HCT116 (cell line): Measurements from ENCODE around the gene G3BP1. TPM values are rescaled to one million over a fixed set of nuclear protein-coding genes. Genes with fewer than 3 reads are reported as not detected.

Experiments used
- ATAC-seq: fragments of 200-7000 bp; cut with Tn5 transposase; 2 replicates; pipeline ENCODE4 v1.9.1; 2020; ENCODE audit warnings: mild to moderate bottlenecking, moderate library complexity
- BruUV-seq: library from RNA; stranded (reverse); fragments of 400-500 nt; replicated peaks from 2 replicates; lab custom pipeline; 2021; lab: Mats Ljungman, UMichigan
- CTCF ChIA-PET: fragments of 300-600 bp; sonication (Branson Sonifier 250); formaldehyde crosslinking; loops from one replicate; lab custom pipeline; 2021; ENCODE audit warnings: antibody characterized with exemption; lab: Charles Lee
- POLR2A ChIA-PET: fragments of 300-600, 350-600 bp; sonication (Branson Sonifier 250); formaldehyde crosslinking; loops from one replicate; lab custom pipeline; 2021; ENCODE audit warnings: antibody characterized with exemption; lab: Charles Lee
- RAD21 ChIA-PET, 2 experiments: fragments of 300-600 bp; sonication (Branson Sonifier 250); formaldehyde crosslinking; loops; one replicate each; lab custom pipeline; 2023; ENCODE audit warnings: low total read pairs in 2 of 2; ENCODE audit not compliant: uncharacterized antibody in 2 of 2, unreplicated experiment in 2 of 2, low non-redundant PET in 1 of 2; lab: Charles Lee
- DNase-seq: peaks from one replicate; pipeline ENCODE4 v3.0.0-alpha.2; 2010; ENCODE audit warnings: low read depth, low spot score
- H2AFZ ChIP-seq: fragments of 200-600 bp; shearing (Covaris generic), sonication (generic); 2 replicates; pipeline ENCODE4 v1.6.1; 2017; ENCODE audit warnings: low read depth, mixed run types, mixed read lengths, antibody characterized with exemption, low read length; ENCODE audit not compliant: poor library complexity, severe bottlenecking
- H3K27ac ChIP-seq: 2 replicates; pipeline ENCODE4 v1.5.1; 2012; ENCODE audit warnings: low read depth, low read length
- H3K27me3 ChIP-seq: fragments of 200-600 bp; sonication (generic); 2 replicates; pipeline ENCODE4 v1.6.1; 2016; ENCODE audit warnings: mixed run types, low read length, mixed read lengths; ENCODE audit not compliant: insufficient read depth
- H3K36me3 ChIP-seq, 2 experiments: fragments of 200-500 bp in 1 of 2; fragments of 200-600 bp in 1 of 2; sonication (Bioruptor generic) in 1 of 2; sonication (generic) in 1 of 2; 2 replicates each; pipeline versions ENCODE4 v1.5.1 to v1.6.1; 2014 to 2016; ENCODE audit warnings: low read length in 2 of 2, inconsistent platforms in 1 of 2, mixed read lengths in 1 of 2, mixed run types in 1 of 2; ENCODE audit not compliant: insufficient read depth in 2 of 2, control insufficient read depth in 1 of 2
- H3K4me1 ChIP-seq, 2 experiments: fragments of 200-600 bp in 1 of 2; sonication (generic) in 1 of 2; 2 replicates each; pipeline versions ENCODE4 v1.5.1 to v1.6.1; 2012 to 2017; ENCODE audit warnings: low read length in 2 of 2, inconsistent platforms in 1 of 2, mild to moderate bottlenecking in 1 of 2, mixed read lengths in 1 of 2, mixed run types in 1 of 2, moderate library complexity in 1 of 2; ENCODE audit not compliant: insufficient read depth in 2 of 2, control insufficient read depth in 1 of 2
- H3K4me2 ChIP-seq: fragments of 200-600 bp; sonication (generic); 2 replicates; pipeline ENCODE4 v1.6.1; 2017; ENCODE audit warnings: mixed run types, low read length, mixed read lengths
- H3K4me3 ChIP-seq, 2 experiments: fragments of 200-600 bp in 1 of 2; sonication (generic) in 1 of 2; replicated peaks in 1 of 2; 2 replicates each; pipeline ENCODE4 v1.5.1; 2011 to 2016; ENCODE audit warnings: low read length in 2 of 2, control low read depth in 1 of 2, low read depth in 1 of 2, mild to moderate bottlenecking in 1 of 2, mixed read lengths in 1 of 2, mixed run types in 1 of 2
- H3K79me2 ChIP-seq: fragments of 200-600 bp; sonication (generic); 2 replicates; pipeline ENCODE4 v1.6.1; 2017; ENCODE audit warnings: mild to moderate bottlenecking, mixed run types, low read length, moderate library complexity, mixed read lengths; ENCODE audit not compliant: insufficient read depth
- H3K9ac ChIP-seq: fragments of 200-600 bp; sonication (generic); 2 replicates; pipeline ENCODE4 v1.6.1; 2016; ENCODE audit warnings: low read length, mixed read lengths
- H3K9me2 ChIP-seq: fragments of 200-600 bp; sonication (generic), shearing (Covaris generic); 2 replicates; pipeline ENCODE4 v1.6.1; 2017; ENCODE audit warnings: mixed run types, mild to moderate bottlenecking, moderate library complexity; ENCODE audit not compliant: insufficient read depth
- H3K9me3 ChIP-seq, 2 experiments: fragments of 200-500 bp in 1 of 2; fragments of 200-600 bp in 1 of 2; sonication (Bioruptor generic) in 1 of 2; sonication (generic) in 1 of 2; 2 replicates each; pipeline ENCODE4 v1.6.1; 2014 to 2017; ENCODE audit warnings: low read length in 2 of 2, mixed read lengths in 2 of 2, inconsistent platforms in 1 of 2, low read depth in 1 of 2, mild to moderate bottlenecking in 1 of 2, mixed run types in 1 of 2, moderate library complexity in 1 of 2; ENCODE audit not compliant: control insufficient read depth in 1 of 2, insufficient read depth in 1 of 2
- H4K20me1 ChIP-seq: fragments of 200-600 bp; sonication (generic), shearing (Covaris generic); 2 replicates; pipeline ENCODE4 v1.6.1; 2017; ENCODE audit warnings: mixed run types, mild to moderate bottlenecking, moderate library complexity; ENCODE audit not compliant: insufficient read depth
- ATF3 ChIP-seq: IDR thresholded peaks from 2 replicates; pipeline ENCODE4 v1.6.1; 2012
- CTCF ChIP-seq, 3 experiments: fragments of 200-600 bp in 1 of 3; sonication (generic) in 1 of 3; IDR thresholded peaks in 2 of 3; conservative IDR thresholded peaks in 1 of 3; 2 replicates each; pipeline ENCODE4 v1.5.1; 2012 to 2017; ENCODE audit warnings: low read depth in 2 of 3, low read length in 2 of 3, antibody characterized with exemption in 1 of 3, borderline replicate concordance in 1 of 3, control low read depth in 1 of 3, mild to moderate bottlenecking in 1 of 3, mixed read lengths in 1 of 3, mixed run types in 1 of 3, moderate library complexity in 1 of 3; ENCODE audit not compliant: insufficient read depth in 1 of 3
- EGR1 ChIP-seq: IDR thresholded peaks from 2 replicates; pipeline ENCODE4 v1.6.1; 2012; ENCODE audit warnings: low read depth
- EZH2phosphoT487 ChIP-seq: fragments of 200-600 bp; IDR thresholded peaks from 2 replicates; pipeline ENCODE4 v1.6.1; 2018; ENCODE audit warnings: antibody characterized with exemption, borderline replicate concordance
- FOSL1 ChIP-seq: IDR thresholded peaks from 2 replicates; pipeline ENCODE4 v1.6.1; 2012; ENCODE audit warnings: low read depth
- JUND ChIP-seq: IDR thresholded peaks from 2 replicates; pipeline ENCODE4 v1.6.1; 2012
- MAX ChIP-seq: IDR thresholded peaks from 2 replicates; pipeline ENCODE4 v1.6.1; 2012
- POLR2A ChIP-seq: IDR thresholded peaks from 2 replicates; pipeline ENCODE4 v1.7.0; 2011; ENCODE audit warnings: borderline replicate concordance; ENCODE audit not compliant: insufficient read depth, insufficient read length; ENCODE audit errors: extremely low read depth
- POLR2AphosphoS5 ChIP-seq: IDR thresholded peaks from 2 replicates; pipeline ENCODE4 v1.6.1; 2011; ENCODE audit warnings: mild to moderate bottlenecking, low read depth, low read length, moderate library complexity
- RAD21 ChIP-seq: IDR thresholded peaks from 2 replicates; pipeline ENCODE4 v1.6.1; 2012; ENCODE audit warnings: low read depth, mild to moderate bottlenecking
- REST ChIP-seq: IDR thresholded peaks from 2 replicates; pipeline ENCODE4 v1.6.1; 2012; ENCODE audit warnings: low read depth
- TCF7L2 ChIP-seq: IDR thresholded peaks from 2 replicates; pipeline ENCODE4 v1.7.0; 2011; ENCODE audit warnings: borderline replicate concordance, inconsistent platforms; ENCODE audit not compliant: insufficient read depth, insufficient read length; ENCODE audit errors: extremely low read depth
- YY1 ChIP-seq: IDR thresholded peaks from 2 replicates; pipeline ENCODE4 v1.6.1; 2011; ENCODE audit warnings: low read length, low read depth, moderate library complexity, mild to moderate bottlenecking; ENCODE audit not compliant: insufficient replicate concordance; ENCODE audit errors: extremely low read depth
- ZFX ChIP-seq: fragments of 450-650 bp; IDR thresholded peaks from 2 replicates; pipeline ENCODE4 v1.6.1; 2017
- ZNF274 ChIP-seq: fragments of 200-500 bp; sonication (Bioruptor generic); IDR thresholded peaks from 2 replicates; pipeline ENCODE4 v1.6.1; 2014; ENCODE audit warnings: mild to moderate bottlenecking, low read depth, low read length, inconsistent platforms
- intact Hi-C: fragments of 100-400 bp; cut with micrococcal nuclease; formaldehyde crosslinking; loops from 2 replicates; pipeline ENCODE4 v1.10.0; 2022
- total RNA-seq: library from RNA; stranded (reverse); gene quantifications from one replicate; pipeline ENCODE4 v1.2.1, GENCODE V29; 2021; ENCODE audit not compliant: unreplicated experiment

G3BP1 gene
- total RNA-seq, 1 experiment from 2014 or later = 296 TPM

GRCh38 chr5:151784141-151784540 is 12.4 kb downstream of the G3BP1 start:
- H3K4me2 ChIP-seq = no peak overlapping the region
- peaks cover 2 to 3% of the 10 kb centered on the region in 2 experiments; a peak in 3 of 4 replicates for H3K4me1 ChIP-seq
- ATAC-seq (no peak), DNase-seq (no peak)
- no peak overlapping the region for H3K27ac ChIP-seq
- H3K9me2 ChIP-seq = no peaks in the 10 kb centered on the region
- POLR2A ChIA-PET = interaction anchor here (2.8 kb wide), 1 partner anchor 12 kb away, joined by 10 read pairs; the partner anchor contains the start of gene G3BP1
- no peak overlapping the region for H3K4me3 ChIP-seq
- peaks cover 65% of the 10 kb centered on the region; the same call in 1 of the 2 replicates for H4K20me1 ChIP-seq
- CTCF ChIA-PET = no interaction called here
- peaks cover 100% of the 10 kb centered on the region for H3K79me2 ChIP-seq
- peaks cover 8 to 11% of the 10 kb centered on the region in 2 experiments; a peak in 3 of 4 replicates for H3K36me3 ChIP-seq
- no peaks in the 10 kb centered on the region for H3K27me3 ChIP-seq
- H2AFZ ChIP-seq = no peak overlapping the region
- no TSS peak for BruUV-seq
- no peaks in the 10 kb centered on the region for H3K9me3 ChIP-seq
- RAD21 ChIA-PET = no interaction called here
- intact Hi-C loops = no loop called here
- TF ChIP-seq EZH2phosphoT487 (no peak), ZNF274 (no peak), POLR2AphosphoS5 (no peak), RAD21 (no peak), JUND (no peak), EGR1 (no peak), MAX (no peak), TCF7L2 (no peak)
- H3K9ac ChIP-seq = no peak overlapping the region

GRCh38 chr5:151786468-151786867 is 14.7 kb downstream of the G3BP1 start:
- ChIA-PET POLR2A (interaction anchor here (2.8 kb wide), 1 partner anchor 15 kb away, joined by 10 read pairs; the partner anchor contains the start of gene G3BP1), CTCF (no interaction called here), RAD21 (no interaction called here)
- H3K4me2 ChIP-seq = no peak overlapping the region
- no TSS peak for BruUV-seq
- H3K27me3 ChIP-seq = no peaks in the 10 kb centered on the region
- no peak overlapping the region for H3K27ac ChIP-seq
- H2AFZ ChIP-seq = no peak overlapping the region
- H3K9ac ChIP-seq = no peak overlapping the region
- ATAC-seq (peak; percentile 65; the same call in 1 of the 2 replicates), DNase-seq (no peak)
- no peaks in the 10 kb centered on the region for H3K9me2 ChIP-seq
- peaks cover under 1 to 2% of the 10 kb centered on the region in 2 experiments; a peak in 2 of 4 replicates for H3K4me1 ChIP-seq
- intact Hi-C loops = no loop called here
- peaks cover 26 to 29% of the 10 kb centered on the region in 2 experiments for H3K36me3 ChIP-seq
- H3K4me3 ChIP-seq = no peak overlapping the region
- peaks cover 68% of the 10 kb centered on the region; the same call in 1 of the 2 replicates for H4K20me1 ChIP-seq
- no peaks in the 10 kb centered on the region for H3K9me3 ChIP-seq
- H3K79me2 ChIP-seq = peaks cover 100% of the 10 kb centered on the region
- TF ChIP-seq FOSL1 (no peak), CTCF (IDR thresholded peaks at IDR 0.05 in 2 of 3, conservative IDR thresholded peaks at IDR 0.05 in 1 of 3; ENCODE audit: borderline replicate concordance in 1 of 3, insufficient read depth in 1 of 3, low read depth in 2 of 3, low read length in 2 of 3) (no peak; a peak in 1 of 6 replicates), RAD21 (no peak), ATF3 (no peak), POLR2A (no peak), ZFX (no peak), EGR1 (no peak), YY1 (no peak), REST (no peak)
